OCI-LY1 (cell line): ENCODE measurements around the gene GJA1.
"Not testable (repeated sequence)": the region's sequence is repeated elsewhere in the genome, so short reads cannot be mapped to it uniquely, and the experiment has no call there.

Experiments
- EZH2 ChIP-seq: fragments of 200-600 bp; sonication (generic), shearing (Covaris generic); IDR thresholded peaks from 2 replicates; pipeline ENCODE4 v1.8.0; 2017; ENCODE audit warnings: borderline replicate concordance, mixed run types, mild to moderate bottlenecking, antibody characterized with exemption, low read length, moderate library complexity, mixed read lengths
- TF ChIP-seq, protein P1 (sequence below): fragments of 200-600 bp; sonication (generic), shearing (Covaris generic); IDR thresholded peaks from 2 replicates; pipeline ENCODE4 v1.5.1; 2017; ENCODE audit warnings: mild to moderate bottlenecking, antibody characterized with exemption, low read length, moderate library complexity, mixed read lengths

DNA sequence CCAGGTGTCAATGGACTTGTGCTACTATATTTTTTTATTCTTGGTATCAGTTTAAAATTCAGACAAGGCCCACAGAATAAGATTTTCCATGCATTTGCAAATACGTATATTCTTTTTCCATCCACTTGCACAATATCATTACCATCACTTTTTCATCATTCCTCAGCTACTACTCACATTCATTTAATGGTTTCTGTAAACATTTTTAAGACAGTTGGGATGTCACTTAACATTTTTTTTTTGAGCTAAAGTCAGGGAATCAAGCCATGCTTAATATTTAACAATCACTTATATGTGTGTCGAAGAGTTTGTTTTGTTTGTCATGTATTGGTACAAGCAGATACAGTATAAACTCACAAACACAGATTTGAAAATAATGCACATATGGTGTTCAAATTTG, 13.1 kb downstream of the GJA1 start:
- TF ChIP-seq, protein P1, sequence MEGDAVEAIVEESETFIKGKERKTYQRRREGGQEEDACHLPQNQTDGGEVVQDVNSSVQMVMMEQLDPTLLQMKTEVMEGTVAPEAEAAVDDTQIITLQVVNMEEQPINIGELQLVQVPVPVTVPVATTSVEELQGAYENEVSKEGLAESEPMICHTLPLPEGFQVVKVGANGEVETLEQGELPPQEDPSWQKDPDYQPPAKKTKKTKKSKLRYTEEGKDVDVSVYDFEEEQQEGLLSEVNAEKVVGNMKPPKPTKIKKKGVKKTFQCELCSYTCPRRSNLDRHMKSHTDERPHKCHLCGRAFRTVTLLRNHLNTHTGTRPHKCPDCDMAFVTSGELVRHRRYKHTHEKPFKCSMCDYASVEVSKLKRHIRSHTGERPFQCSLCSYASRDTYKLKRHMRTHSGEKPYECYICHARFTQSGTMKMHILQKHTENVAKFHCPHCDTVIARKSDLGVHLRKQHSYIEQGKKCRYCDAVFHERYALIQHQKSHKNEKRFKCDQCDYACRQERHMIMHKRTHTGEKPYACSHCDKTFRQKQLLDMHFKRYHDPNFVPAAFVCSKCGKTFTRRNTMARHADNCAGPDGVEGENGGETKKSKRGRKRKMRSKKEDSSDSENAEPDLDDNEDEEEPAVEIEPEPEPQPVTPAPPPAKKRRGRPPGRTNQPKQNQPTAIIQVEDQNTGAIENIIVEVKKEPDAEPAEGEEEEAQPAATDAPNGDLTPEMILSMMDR, result not testable (repeated sequence)
- not testable (repeated sequence) for TF ChIP-seq EZH2
